PFSK-1 (cell line): Measurements from ENCODE around the gene ASIC4.

ENCODE experiments used
- FOXP2 ChIP-seq: optimal IDR thresholded peaks from 2 replicates; pipeline ENCODE3; 2011; ENCODE audit warnings: borderline replicate concordance, control low read depth, inconsistent platforms; ENCODE audit not compliant: insufficient read depth; ENCODE audit errors: extremely low read length, extremely low read depth
- POLR2AphosphoS5 ChIP-seq: IDR thresholded peaks from 2 replicates; pipeline ENCODE4 v1.6.1; 2012; ENCODE audit warnings: low read depth, mild to moderate bottlenecking, control low read depth, low read length, moderate library complexity
- REST ChIP-seq, 2 experiments: IDR thresholded peaks; 2 replicates each; pipeline versions ENCODE4 v1.6.1 to v1.8.0; 2011 to 2012; ENCODE audit warnings: low read depth in 2 of 2, low read length in 2 of 2, control low read depth in 1 of 2, inconsistent platforms in 1 of 2, mild to moderate bottlenecking in 1 of 2, moderate library complexity in 1 of 2; ENCODE audit not compliant: insufficient read depth in 1 of 2
- SIN3A ChIP-seq: IDR thresholded peaks from 2 replicates; pipeline ENCODE4 v1.6.1; 2012; ENCODE audit warnings: mild to moderate bottlenecking, low read length, moderate library complexity, borderline replicate concordance; ENCODE audit not compliant: insufficient read depth
- TAF1 ChIP-seq: IDR thresholded peaks from 2 replicates; pipeline ENCODE4 v1.6.1; 2012; ENCODE audit warnings: low read length, control low read depth, borderline replicate concordance; ENCODE audit not compliant: insufficient read depth

The ASIC4 gene

GRCh38 chr2:219499555-219499954, 14.7 kb upstream of the ASIC4 start:
- TF ChIP-seq SIN3A (no peak), FOXP2 (no peak), REST (IDR thresholded peaks at IDR 0.05; ENCODE audit: insufficient read depth in 1 of 2, low read depth in 2 of 2, low read length in 2 of 2) (no peak), POLR2AphosphoS5 (no peak), TAF1 (no peak)

DNA sequence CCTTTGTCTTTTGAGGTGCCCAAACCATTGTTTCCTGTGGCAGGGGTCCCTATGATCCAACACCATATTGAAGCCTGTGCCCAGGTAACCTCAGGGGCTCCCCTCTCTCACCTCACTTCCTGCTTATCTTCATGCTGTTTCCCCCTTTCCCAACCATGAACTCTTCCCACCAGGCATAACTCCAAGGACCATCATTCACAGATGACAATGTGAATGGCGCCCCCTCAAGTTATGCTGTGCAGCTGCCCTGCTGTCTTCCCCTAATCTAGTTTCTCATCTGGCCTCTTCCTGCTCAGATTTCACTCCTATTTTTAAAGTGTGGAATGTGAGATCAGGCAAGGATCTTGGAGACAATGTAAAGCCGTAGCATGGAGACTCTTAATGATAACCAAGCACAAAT, 14.1 kb upstream of the ASIC4 start:
- TF ChIP-seq POLR2AphosphoS5 (no peak), FOXP2 (no peak), SIN3A (no peak), TAF1 (no peak), REST (IDR thresholded peaks at IDR 0.05; ENCODE audit: insufficient read depth in 1 of 2, low read depth in 2 of 2, low read length in 2 of 2) (no peak)

DNA sequence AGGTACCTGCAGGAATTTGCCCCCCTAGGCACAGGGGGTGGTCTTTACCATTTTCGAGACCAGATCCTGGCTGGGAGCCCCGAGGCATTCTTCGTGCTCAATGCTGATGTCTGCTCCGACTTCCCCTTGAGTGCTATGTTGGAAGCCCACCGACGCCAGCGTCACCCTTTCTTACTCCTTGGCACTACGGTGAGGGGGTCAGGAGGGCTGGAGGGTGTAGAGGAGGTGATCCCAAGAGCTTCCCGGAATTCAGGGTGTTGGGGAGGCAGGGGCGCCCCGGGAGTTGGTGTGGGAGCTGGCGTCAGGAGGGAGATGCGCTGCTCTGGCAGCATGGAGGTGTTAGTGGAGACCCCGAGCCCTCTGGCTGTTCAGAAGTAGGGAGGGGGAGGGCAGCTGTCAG, 12.4 kb upstream of the ASIC4 start:
- no peak for TF ChIP-seq TAF1
- no peak for TF ChIP-seq SIN3A
- TF ChIP-seq FOXP2 = no peak
- TF ChIP-seq POLR2AphosphoS5 = no peak
- TF ChIP-seq REST (IDR thresholded peaks at IDR 0.05; ENCODE audit: insufficient read depth in 1 of 2, low read depth in 2 of 2, low read length in 2 of 2) = no peak

DNA sequence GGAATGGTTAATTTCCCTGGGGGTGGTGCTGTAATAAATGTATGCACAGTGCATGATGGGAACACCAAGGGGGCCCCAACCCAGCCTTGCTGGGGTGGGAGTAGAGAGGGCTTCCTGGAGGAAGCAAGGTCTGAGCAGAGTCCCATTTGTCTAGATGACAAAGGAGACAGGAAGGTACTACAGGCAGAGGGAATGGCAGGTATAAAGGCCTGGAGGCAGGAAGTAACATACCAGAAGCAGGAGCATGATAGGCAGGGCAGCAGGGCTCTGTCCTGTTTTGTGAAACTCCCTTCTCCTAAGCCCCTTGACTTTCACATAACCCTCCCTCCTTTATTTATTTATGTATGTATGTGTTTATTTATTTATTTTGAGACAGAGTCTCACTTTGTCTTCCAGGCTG, 11.7 kb upstream of the ASIC4 start:
- TF ChIP-seq TAF1 (no peak), FOXP2 (no peak), REST (IDR thresholded peaks at IDR 0.05; ENCODE audit: insufficient read depth in 1 of 2, low read depth in 2 of 2, low read length in 2 of 2) (no peak), POLR2AphosphoS5 (no peak), SIN3A (no peak)

- TF ChIP-seq POLR2AphosphoS5 (no peak), FOXP2 (no peak), SIN3A (no peak), TAF1 (no peak), REST (IDR thresholded peaks at IDR 0.05; ENCODE audit: insufficient read depth in 1 of 2, low read depth in 2 of 2, low read length in 2 of 2) (no peak)
These were observed 8.7 kb upstream of the ASIC4 start for GRCh38 chr2:219505585-219505984.
